ENCODE measurements around the gene MRPL34. TPM values are rescaled to one million over a fixed set of nuclear protein-coding genes. Genes with fewer than 3 reads are reported as not detected.

The MRPL34 gene
- total and polyA plus RNA-seq, 4 donors, result 23.3 to 301 (median 140) TPM

DNA sequence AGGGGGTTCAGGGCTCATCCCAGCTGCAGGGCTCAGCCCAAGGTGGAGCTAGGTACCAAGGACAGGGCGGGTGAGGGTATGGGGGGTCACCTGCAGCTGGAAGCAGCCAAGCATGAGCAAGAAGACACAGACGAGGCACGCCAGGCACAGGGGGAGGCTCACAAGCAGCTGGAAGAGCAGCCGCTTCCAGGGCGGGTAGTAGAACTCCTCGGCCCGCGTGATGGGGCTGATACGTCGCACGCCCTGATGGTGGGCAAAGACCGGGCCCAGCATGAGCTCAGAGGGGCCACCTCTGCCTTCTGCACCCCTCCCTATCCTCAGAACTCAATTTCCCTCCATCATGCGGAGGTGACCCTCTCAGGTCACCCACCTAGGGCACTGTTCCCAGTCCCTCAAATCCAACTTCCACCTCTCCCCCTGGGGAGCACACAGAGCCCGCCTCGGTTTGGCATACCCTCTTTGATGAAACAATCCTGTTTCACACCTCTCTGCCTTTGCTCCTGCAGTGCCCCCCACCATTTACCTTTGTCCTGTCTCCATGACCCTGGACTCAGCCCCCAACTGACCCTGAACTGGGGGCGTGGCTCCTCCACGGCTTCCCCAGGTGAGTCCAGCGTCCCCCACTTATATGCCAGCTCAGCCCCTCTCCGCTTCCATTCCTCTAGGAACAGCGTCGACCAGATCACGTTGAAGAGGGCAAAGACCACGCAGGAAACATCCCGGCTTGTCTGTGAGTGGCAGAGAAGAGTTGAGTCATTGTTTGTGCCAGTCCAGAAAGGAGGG lies 24.8 kb downstream of the MRPL34 start:
- Histone ChIP-seq H3K9ac (ENCODE audit: low read depth in 1 of 2, low read length in 2 of 2) (no peak overlapping the region), H3K27ac (ENCODE audit: low read depth in 1 of 2, low read length in 2 of 2) (no peak overlapping the region), H3K9me3 (ENCODE audit: control insufficient read depth in 4 of 4, low read length in 3 of 4) (no peaks in the 10 kb centered on the region), H3K27me3 (ENCODE audit: control insufficient read depth in 4 of 4, insufficient read depth in 4 of 4, low read length in 3 of 4) (no peaks in the 10 kb centered on the region), H3K4me3 (ENCODE audit: low read depth in 1 of 3, low read length in 3 of 3) (no peak overlapping the region), H3K36me3 (ENCODE audit: control insufficient read depth in 4 of 4, insufficient read depth in 3 of 4, low read depth in 1 of 4, low read length in 3 of 4) (no peaks in the 10 kb centered on the region), H3K4me1 (ENCODE audit: control insufficient read depth in 4 of 4, insufficient read depth in 4 of 4, low read length in 3 of 4) (peaks cover 15 to 31% (median 24%) of the 10 kb centered on the region in 4 donors)
- DNase-seq (ENCODE audit: low spot score), result no peak
- 94% methylated on average over 24 of the region's 24 CpGs for WGBS
- TF ChIP-seq, protein P1, sequence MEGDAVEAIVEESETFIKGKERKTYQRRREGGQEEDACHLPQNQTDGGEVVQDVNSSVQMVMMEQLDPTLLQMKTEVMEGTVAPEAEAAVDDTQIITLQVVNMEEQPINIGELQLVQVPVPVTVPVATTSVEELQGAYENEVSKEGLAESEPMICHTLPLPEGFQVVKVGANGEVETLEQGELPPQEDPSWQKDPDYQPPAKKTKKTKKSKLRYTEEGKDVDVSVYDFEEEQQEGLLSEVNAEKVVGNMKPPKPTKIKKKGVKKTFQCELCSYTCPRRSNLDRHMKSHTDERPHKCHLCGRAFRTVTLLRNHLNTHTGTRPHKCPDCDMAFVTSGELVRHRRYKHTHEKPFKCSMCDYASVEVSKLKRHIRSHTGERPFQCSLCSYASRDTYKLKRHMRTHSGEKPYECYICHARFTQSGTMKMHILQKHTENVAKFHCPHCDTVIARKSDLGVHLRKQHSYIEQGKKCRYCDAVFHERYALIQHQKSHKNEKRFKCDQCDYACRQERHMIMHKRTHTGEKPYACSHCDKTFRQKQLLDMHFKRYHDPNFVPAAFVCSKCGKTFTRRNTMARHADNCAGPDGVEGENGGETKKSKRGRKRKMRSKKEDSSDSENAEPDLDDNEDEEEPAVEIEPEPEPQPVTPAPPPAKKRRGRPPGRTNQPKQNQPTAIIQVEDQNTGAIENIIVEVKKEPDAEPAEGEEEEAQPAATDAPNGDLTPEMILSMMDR (IDR thresholded peaks at IDR 0.05; ENCODE audit: low read depth, low read length, missing input control), result no peak
- TF ChIP-seq, protein P2, sequence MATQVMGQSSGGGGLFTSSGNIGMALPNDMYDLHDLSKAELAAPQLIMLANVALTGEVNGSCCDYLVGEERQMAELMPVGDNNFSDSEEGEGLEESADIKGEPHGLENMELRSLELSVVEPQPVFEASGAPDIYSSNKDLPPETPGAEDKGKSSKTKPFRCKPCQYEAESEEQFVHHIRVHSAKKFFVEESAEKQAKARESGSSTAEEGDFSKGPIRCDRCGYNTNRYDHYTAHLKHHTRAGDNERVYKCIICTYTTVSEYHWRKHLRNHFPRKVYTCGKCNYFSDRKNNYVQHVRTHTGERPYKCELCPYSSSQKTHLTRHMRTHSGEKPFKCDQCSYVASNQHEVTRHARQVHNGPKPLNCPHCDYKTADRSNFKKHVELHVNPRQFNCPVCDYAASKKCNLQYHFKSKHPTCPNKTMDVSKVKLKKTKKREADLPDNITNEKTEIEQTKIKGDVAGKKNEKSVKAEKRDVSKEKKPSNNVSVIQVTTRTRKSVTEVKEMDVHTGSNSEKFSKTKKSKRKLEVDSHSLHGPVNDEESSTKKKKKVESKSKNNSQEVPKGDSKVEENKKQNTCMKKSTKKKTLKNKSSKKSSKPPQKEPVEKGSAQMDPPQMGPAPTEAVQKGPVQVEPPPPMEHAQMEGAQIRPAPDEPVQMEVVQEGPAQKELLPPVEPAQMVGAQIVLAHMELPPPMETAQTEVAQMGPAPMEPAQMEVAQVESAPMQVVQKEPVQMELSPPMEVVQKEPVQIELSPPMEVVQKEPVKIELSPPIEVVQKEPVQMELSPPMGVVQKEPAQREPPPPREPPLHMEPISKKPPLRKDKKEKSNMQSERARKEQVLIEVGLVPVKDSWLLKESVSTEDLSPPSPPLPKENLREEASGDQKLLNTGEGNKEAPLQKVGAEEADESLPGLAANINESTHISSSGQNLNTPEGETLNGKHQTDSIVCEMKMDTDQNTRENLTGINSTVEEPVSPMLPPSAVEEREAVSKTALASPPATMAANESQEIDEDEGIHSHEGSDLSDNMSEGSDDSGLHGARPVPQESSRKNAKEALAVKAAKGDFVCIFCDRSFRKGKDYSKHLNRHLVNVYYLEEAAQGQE (IDR thresholded peaks at IDR 0.05), result no peak
- TF ChIP-seq, protein P3, sequence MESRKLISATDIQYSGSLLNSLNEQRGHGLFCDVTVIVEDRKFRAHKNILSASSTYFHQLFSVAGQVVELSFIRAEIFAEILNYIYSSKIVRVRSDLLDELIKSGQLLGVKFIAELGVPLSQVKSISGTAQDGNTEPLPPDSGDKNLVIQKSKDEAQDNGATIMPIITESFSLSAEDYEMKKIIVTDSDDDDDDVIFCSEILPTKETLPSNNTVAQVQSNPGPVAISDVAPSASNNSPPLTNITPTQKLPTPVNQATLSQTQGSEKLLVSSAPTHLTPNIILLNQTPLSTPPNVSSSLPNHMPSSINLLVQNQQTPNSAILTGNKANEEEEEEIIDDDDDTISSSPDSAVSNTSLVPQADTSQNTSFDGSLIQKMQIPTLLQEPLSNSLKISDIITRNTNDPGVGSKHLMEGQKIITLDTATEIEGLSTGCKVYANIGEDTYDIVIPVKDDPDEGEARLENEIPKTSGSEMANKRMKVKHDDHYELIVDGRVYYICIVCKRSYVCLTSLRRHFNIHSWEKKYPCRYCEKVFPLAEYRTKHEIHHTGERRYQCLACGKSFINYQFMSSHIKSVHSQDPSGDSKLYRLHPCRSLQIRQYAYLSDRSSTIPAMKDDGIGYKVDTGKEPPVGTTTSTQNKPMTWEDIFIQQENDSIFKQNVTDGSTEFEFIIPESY (IDR thresholded peaks at IDR 0.05), result no peak
- TF ChIP-seq YY1 (IDR thresholded peaks at IDR 0.05), result no peak
- TF ChIP-seq SP1 (IDR thresholded peaks at IDR 0.05), result no peak
- no peak for TF ChIP-seq HNF4A (conservative IDR thresholded peaks at IDR 0.05)
- no peak for TF ChIP-seq RXRA (IDR thresholded peaks at IDR 0.05)
- TF ChIP-seq ATF3 (IDR thresholded peaks at IDR 0.05), result no peak
- no peak for TF ChIP-seq GABPA (IDR thresholded peaks at IDR 0.05 in 1 of 2, conservative IDR thresholded peaks at IDR 0.05 in 1 of 2)
- TF ChIP-seq HNF4G (IDR thresholded peaks at IDR 0.05), result no peak
- TF ChIP-seq MAX (IDR thresholded peaks at IDR 0.05), result no peak
- TF ChIP-seq RAD21 (IDR thresholded peaks at IDR 0.05), result no peak
- no peak for TF ChIP-seq NR2F2 (IDR thresholded peaks at IDR 0.05)
- no peak for TF ChIP-seq FOXA1 (IDR thresholded peaks at IDR 0.05)
- TF ChIP-seq JUND (IDR thresholded peaks at IDR 0.05), result no peak
- no peak for TF ChIP-seq EGR1 (IDR thresholded peaks at IDR 0.05; ENCODE audit: low read depth in 2 of 2)
- TF ChIP-seq TAF1 (conservative IDR thresholded peaks at IDR 0.05), result no peak
- TF ChIP-seq FOXA2 (IDR thresholded peaks at IDR 0.05), result no peak
